Activated T-cell treated with anti-CD3 and anti-CD28 coated beads for 4 hours (primary cell): ENCODE measurements around the gene SPCS2.
A peak's percentile ranks its signal among the peaks of the same experiment; 100 is the strongest.

Source experiments
- DNase-seq: peaks from one replicate; pipeline ENCODE4 v3.0.0-alpha.2; 2020

SPCS2 gene

DNA sequence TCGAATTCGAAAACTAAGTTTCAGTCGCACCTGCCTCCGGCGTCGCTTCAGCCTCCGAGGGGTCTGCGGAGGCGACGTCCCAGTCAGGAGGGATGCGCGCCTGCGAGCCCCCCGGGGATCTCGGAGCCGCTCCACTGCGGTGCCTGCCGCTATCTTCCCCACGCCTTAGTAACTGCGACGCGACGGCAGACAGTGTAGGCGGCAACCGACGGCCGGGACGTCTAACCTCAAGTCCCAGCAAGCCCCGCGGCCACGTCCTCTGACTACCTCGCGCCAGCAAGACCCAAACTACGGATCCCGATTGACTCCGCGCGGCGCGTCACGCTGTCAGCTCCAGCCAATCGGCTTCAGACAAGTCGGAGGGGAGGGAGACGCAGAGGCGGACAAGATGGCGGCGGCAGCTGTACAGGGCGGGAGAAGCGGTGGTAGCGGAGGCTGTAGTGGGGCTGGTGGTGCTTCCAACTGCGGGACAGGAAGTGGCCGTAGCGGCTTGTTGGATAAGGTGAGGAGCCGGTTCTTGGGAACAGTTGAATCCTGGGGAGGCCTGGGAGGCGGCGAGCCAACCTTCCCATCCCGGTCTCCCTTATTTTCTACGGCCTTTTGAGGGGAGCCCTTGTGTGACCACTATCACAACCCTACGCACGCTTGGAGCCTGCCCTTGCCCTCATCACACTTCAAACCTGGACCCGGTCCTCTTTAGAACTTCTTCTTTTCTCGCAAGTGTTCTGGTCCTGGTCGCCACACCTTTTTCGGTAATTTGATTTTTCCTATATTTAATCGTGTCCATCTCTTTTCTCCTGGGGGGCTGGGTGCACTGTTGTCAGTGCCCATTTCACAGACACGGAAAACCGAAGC is at the start of gene SPCS2, which contains the start of gene XRRA1:
Gene SPCS2, plus strand, starts transcription at position 369 of the 855 bp plus-strand sequence. Its CDS starts 20 bp downstream, at position 389.
Gene XRRA1, minus strand, starts transcription at position 194 of the 855 bp plus-strand sequence. CDS start 8,213 bp downstream, outside the sequence.
- DNase-seq = peak; percentile 95

DNA sequence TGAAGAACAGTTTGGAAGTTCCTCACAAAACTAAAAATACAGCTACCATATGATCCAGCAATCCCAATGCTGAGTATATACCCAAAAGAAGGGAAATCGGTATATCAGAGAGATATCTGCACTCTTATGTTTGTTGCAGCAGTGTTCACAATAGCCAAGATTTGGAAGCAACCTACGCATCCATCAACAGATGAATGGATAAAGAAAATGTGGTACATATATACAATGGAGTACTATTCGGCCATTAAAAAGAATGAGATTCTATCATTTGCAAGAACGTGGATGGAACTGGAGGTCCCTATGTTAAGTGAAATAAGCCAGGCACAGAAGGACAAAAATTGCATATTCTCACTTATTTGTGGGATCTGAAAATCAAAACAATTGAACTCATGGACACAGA is 46.7 kb upstream of the SPCS2 start:
- DNase-seq = no peak

DNA sequence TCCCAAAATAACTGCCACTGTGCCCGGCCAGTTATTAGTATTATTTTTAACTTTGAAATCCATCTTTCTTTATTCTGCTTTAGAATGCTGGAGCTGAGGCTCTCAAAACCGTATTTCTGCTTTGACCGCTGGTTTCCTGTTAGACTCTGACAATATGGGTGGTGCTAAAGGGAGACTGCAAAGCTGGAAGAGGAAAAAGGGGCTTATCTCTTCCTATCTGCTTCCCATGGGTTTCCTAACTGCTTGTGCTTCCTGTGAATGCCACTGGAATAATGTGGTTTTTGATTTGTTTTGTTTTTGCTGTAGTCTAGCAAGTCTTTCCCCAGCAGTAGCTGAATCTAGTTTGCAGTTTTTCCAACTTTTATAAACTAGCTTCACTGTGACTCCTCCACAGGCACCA is 43.7 kb upstream of the SPCS2 start:
- DNase-seq = no peak

DNA sequence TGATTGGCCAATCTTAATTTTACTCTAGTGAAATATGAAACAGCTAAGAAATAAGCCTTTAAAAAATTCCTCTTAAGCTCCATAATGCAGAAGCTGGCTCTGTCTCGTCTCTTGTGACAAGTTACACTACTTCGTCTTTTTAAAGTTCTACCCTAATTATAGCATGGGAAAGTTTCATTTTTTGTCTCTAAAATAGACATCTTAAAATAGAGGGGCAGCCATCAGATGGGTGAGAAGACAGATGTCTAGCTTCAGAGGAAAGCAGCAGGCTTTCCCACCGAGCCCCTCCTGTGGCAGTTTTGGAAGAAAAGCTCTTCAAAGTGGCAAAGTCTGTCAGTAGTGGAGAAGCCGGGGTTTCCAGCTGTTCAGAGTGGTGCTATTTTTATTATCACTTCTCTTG is 39.7 kb upstream of the SPCS2 start:
- DNase-seq = no peak

DNA sequence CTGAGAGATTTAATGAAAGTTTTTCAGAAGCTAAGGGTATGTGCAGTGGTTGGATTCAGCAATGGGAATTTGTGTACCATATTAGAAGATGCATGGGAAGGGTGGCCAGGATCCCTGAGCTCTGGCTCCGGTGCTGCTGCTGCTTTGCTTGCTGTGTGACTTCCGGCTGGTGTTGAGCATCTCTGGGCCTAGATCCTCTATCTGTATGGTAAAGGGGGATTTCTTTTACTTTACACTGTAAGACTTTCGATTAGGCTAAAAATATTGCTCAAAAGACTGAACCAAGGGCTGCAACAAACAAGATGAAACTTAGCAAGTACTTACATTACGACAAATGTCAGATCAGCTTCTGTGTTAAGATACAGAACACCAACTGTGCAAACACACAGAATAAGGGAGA is 39.3 kb upstream of the SPCS2 start:
- DNase-seq = no peak

DNA sequence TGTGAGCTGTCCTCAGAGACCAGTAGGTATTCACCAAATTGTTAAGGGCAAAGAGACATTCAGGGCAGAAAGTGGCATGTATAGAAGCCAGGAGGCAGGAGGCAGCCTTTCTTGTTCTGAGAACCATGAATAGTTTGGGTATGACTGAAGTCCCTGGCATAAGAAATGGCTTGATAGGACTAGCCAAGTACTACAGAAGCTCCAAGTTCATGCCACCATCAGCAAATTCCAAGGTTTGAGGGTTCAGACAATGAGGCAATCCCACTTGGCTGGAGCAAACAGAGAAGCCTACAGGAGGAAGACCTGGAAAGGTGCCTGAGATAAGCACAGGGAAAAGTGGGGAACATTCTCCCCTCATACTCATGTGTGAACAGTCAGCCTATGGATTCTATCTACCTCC is 25.9 kb upstream of the SPCS2 start:
- no peak for DNase-seq

DNA sequence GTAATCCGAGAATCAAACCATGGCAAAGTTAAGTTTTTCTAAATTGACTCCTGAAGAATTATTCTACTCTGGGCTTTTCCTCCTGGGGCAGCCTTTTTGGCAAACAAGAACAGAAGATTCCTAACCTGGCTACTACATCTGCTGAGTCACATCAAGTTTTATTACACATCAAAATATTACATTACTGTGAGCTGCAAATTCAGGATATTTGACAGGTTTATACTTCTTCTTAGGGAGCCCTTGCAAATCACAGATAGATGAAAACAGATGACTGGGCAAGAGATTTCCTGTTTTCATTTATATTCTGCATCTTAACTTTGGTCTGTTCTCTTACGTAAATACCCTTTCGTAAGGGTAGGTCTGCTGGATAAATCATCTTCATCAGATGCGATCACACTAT is 23.8 kb upstream of the SPCS2 start:
- DNase-seq = no peak

DNA sequence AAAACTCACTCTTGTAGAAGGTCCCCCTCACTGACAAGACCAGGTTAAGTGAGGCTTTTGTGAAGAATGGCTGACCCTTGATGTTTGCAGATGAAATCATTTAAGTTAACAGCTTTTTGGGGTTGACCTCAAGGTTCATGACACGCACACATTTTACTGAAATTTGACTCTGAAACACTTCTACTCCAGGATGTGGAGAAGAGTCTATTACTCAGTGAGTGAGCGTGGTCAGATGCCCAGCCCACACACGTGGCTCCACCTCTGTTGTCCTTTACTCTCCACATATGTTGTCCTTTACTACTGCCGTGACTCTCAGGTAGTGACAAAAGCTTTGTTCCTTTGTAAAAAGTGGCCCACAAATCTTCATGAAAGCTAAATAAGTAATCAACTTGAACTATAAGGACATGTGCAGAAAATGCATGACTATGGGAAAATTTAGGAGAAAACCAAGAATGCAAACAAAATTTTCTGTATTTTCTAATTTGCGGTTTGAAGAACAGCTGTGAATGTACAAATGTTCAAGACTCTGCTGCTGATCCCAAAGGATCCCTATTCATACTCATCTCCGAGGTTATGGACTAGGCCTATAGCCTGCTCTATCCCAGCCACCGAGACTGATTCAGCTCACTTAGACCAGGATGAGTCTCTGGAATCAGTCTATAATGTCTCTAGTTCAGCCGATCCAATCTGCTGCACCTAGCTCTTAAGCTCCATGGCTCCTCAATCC is 22.6 kb upstream of the SPCS2 start:
- no peak for DNase-seq

DNA sequence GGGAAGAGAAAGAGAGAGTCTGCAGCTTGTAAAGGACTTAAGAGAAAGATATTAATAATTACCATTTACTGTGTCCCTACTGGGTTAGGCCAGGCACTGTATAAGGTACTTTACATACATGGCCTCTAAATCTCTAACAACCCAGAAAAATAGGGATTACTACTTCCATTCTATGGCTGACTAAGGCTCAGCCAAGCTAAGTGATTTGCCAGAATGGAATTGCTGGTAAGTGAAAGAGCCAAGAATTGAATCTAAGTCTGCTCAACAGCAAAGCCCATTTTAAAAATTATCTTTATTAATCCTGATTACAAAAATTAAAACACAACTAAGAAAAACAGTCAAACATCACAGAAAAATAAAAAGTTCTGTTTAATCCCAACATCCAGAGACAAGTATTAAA is 21.6 kb upstream of the SPCS2 start:
- DNase-seq = no peak

DNA sequence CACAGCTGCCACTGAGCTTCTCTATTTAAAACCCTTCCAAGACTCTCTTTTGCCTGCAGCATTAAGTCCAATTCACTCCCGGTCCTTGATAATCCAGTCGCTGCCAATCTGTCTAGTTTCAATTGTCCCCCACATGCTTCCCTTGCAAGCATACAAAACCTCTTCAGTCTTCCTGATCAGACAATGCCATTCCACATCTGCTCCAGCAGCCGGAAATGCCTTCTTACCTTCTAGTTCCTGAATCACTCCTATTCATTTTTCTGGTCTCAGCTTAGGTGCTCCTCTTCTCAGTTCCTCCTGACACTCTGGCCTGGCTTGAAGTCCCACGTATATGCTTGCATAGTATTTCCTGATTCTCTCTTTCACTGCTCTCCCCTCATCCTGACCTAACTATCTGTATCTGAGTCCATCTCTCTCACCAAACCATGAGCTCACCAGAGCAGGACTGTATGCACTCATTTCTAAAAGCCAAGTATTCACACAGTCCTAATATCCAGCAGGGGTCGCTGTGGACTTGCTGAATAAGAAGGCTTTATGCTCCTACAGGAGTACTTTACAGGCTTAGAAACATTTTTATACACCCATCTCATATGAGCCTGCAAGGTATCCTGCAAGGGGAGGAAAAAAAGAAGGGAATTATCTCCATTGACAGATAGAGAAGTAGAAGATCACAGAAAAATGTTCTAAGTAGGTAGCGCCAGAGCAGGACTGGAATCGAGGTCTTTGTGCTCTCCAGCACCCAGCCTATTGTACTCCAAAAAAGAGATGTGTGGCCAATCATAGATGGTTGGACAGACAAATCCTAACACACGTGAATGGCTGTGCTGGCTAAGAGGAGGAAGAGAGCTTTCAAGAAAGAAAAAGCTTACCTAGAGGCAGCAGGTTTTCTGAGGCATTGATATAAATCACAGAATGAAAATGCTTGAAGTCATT is 19.4 kb upstream of the SPCS2 start:
- DNase-seq = peak; percentile 66

DNA sequence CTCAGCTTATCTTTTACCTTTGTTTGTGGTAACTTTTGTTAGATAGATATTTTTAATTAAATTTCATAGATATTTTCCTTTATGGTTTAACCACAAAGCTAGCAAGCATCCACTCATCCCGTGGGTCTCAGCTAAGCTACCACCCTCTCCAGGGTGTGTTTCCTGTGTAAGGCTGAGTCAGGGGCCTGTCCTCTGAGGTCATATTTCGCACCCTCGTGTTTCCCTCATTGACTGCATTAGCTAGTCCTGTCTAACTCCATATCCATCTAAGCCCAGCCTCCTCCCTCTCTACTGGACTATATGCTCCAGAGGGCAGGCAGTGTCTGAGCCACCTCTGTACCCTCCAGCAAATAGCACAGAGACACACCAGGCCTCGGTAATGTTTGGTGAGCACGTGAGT is 16.9 kb upstream of the SPCS2 start:
- no peak for DNase-seq

DNA sequence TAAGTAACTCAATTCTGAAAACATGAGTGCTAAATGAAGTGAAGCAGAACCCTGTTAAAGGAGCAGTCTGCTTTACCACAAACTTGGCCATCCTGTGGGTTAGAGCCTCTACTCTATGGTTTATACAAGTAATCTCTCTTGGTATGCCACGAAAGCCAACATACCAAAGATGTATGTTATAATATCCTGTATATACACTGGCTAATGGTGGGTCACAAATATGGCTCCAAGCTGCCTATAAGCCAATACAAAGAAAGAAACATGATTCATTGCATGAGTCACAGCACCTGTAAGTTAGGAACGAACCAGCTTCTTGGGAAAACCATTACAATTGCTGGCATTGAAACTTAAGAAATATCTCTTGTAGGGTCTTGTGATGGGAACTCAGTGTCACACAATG is 16.3 kb upstream of the SPCS2 start:
- DNase-seq = no peak

DNA sequence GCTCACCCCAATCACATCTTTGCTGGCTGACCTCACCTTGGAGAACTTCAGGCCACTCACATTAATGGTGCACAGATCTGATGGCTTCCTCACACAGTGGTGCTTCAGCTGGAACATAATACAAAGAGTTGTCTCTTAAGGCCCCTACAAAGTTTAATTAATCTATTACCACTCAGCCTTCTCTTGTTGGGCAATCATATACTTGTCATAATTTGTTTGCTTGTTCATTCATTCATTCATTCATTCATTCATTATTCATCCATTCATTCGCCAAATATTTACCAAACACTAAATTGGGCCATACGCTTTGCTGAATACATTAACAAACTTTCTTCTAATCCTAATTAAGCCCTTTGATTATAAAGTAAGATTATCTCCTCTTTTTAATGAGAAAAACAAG is 15.3 kb upstream of the SPCS2 start:
- no peak for DNase-seq

DNA sequence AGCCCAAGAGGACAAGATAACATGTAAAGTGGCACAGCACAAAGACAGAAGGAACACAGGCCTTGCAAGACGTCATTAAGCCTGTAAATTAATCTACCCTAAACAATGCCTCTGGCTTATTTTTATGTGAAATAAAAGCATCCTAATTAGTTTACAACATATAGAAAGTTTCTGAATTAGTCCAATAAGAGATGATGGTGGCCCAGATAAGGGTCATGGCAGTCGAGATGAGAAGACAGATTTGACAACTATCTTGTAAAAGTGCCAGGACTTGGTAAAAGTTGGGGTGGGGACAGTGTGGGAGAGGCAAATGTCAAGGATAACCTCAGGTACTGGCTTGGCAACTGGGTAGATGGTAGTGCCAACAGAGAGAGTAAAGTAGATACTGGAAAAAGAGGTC is 13.8 kb upstream of the SPCS2 start:
- no peak for DNase-seq

DNA sequence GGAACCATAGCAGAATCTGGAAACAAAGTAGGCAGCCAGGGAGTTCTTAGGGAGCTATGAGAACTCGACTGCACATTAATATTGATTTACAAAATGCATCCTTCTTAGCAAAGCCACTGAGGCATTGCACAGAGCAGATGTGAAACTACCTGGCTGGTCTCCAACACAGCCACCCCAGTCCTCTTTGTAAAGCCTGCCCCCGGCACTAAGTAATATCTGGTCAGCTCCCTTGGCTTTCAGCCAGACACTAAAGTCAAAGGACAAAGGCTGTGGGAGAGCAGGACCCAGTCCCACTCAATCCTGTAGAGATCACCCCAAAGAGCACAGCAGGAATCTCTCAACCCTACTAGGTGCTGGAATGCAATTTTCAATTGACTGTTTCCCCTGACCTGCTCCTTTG is 13.0 kb upstream of the SPCS2 start:
- DNase-seq = no peak

DNA sequence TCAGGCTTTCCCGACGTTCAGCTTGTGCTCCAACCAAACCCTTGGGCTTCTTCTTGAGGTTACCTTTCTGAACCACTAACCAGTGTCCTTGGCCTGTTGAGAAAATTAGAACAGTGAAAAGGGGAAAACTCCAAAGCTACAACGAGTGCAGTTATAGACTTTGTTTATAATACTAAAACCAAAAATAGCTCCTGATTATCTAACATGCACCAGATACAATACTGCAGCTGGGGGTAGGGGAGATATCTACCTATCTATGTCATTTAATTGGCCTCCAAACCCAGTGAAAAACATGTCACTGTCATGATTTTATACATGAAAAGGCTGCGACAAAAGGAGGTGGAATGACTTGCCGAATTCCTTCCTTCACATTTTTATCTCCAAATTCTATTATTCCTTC is 12.1 kb upstream of the SPCS2 start:
- DNase-seq = no peak

DNA sequence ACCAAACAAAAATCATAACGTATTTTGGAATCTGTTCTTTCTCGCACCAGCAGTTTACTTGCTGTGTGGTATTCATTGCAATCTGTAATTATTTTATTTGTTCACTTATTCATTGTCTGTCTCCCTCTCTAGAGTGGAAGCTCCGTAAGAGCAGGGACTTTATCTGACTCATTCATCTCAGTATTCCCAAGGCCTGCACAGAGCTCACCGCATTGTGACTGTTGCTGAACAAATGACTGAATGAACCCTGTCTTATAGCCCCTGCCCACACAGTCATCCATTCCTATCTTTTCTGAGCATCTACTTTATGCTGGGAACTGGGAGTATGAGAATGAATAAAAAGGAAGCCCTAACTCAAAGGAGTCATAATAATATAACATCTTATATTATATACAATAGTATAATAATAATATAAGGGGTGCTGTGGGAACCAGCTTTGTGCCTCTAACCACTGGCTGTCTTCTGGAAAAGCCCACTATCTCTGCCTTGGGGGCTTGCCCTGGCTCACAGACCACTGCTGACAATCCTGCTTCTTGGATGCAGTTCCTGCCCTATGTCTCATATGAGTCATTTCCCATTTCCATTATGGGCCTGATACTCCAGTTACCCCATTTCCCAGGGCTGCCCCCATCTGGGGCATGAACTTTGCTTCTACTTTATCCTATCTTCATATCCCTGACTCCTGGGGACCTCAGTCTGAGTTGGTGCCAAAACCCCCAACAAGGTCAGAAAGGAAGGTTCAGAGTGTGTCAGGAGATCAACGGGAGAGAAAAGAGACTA is 11.2 kb upstream of the SPCS2 start:
- no peak for DNase-seq

DNA sequence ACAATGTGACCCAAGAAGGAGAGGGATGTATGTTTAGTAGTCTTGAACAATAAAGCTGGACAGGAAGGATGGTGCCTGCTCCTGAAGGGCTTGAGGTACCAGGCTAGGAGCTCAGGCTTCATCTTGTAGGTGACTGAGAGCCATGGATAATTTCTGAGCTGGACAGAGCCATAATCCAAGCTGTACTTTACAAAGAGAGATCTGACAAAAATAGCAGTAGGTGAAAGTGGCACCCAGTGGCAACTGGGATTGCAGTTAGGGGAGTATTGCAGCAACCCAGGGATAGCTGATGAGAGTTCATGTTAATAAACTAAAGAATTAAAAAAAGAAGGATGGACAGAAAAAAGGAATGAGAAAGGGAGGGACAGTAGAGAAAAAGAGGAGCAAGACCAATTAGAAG is 7.6 kb upstream of the SPCS2 start:
- DNase-seq = no peak

DNA sequence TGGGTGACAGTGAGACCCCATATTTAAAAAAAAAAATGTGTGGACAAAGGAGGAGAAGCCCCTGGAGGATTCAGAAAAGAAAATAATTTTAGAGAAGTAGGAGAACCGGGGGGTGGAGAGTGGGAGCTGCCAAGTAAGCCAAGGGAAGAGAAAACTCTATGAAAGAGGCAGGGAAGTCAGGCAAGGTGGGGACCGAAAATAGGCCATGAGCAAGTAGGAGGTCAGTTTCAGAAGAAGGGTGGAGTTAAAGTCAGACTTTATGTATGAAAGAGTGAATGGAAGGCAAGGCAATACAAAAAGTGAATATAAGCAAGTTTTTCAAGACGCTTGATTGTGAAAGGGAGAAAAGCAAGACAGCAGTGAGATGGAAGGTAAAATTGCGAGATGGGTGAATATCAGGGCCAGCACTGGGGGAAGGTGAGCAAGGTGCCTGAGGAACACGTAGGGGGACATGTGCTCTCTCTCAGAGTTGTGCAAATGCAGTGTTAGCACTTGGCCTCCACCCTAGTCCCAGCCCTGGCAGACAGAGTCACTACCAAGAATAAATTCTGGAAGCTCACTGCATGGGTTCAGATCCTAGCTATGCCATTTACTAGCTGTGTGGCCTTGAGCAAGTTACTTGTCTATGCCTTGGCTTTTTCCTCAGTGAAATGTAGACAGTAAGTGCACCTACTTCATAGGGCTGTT is 6.8 kb upstream of the SPCS2 start:
- no peak for DNase-seq

DNA sequence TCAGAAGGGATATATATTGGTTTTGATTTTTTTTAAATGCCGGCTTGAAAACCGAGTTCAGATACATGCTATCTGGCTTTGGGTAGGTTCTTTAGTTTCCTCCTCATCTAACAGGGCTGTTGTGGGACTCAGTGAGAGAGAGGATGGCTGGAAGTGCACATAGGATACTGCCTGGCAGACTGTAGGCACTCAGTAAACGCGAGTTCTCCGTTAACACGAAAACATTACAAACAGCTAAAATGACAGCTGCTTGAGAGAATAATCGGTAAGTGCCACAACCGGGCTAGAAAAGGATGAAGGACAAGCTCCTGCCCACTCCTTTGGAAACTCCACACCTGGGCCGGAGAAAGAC is 544 bp upstream of the SPCS2 start:
- no peak for DNase-seq

DNA sequence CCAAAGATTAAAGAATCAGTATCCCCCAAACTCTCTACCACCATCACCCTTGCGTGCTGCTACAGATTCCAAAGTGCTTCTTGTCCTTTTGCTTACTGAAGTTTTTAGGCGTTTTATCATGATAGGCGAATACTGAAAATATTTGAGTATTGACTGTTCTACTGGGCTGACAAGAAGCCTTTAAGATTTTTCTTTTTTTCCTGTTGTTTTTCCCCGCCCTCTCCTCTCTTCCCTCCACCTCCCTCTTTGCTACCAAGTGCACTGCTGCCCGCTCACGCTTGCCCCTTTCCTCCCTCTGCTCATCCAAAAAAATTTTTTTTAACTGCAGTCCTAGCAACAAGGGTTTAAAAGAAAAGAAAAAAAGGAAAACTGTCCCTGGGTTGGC is 679 bp downstream of the SPCS2 start:
- DNase-seq = no peak
